Heart right ventricle (tissue), 16 donors: ENCODE data around the gene STAT4. TPM values are rescaled to one million over a fixed set of nuclear protein-coding genes. Genes with fewer than 3 reads are reported as not detected.

Experiments used
- ATAC-seq, 8 donors: fragments of 200-7000 bp; cut with Tn5 transposase; one replicate each; pipeline ENCODE4 v1.9.1; 2020; ENCODE audit warnings: mild to moderate bottlenecking in 8 of 8, moderate library complexity in 8 of 8, moderate number of reproducible peaks in 1 of 8
- DNase-seq, 2 donors: peaks; one replicate each; pipeline ENCODE4 v3.0.0-alpha.2; 2020
- H3K27ac ChIP-seq, 10 donors: fragments of 200-600 bp; sonication (generic) in 2 of 10; one replicate each; pipeline versions ENCODE4 v1.5.0 to v1.8.0; 2020 to 2022; ENCODE audit warnings: mild to moderate bottlenecking in 3 of 10
- H3K27me3 ChIP-seq, 7 donors: fragments of 200-600 bp; one replicate each; pipeline ENCODE4 v1.8.0; 2021 to 2022; ENCODE audit warnings: mild to moderate bottlenecking in 2 of 7
- H3K36me3 ChIP-seq, 9 donors: fragments of 200-600 bp; sonication (generic) in 1 of 9; one replicate each; pipeline versions ENCODE4 v1.5.0 to v1.8.0; 2020 to 2022; ENCODE audit warnings: mild to moderate bottlenecking in 2 of 9
- H3K4me1 ChIP-seq, 9 donors: fragments of 200-600 bp; sonication (generic) in 1 of 9; one replicate each; pipeline versions ENCODE4 v1.5.0 to v1.8.0; 2020 to 2022; ENCODE audit warnings: mild to moderate bottlenecking in 4 of 9
- H3K4me3 ChIP-seq, 10 donors: fragments of 200-600 bp; sonication (generic) in 2 of 10; one replicate each; pipeline versions ENCODE4 v1.5.0 to v1.8.0; 2020 to 2022; ENCODE audit warnings: mild to moderate bottlenecking in 7 of 10, moderate library complexity in 2 of 10
- H3K9me3 ChIP-seq, 11 donors: fragments of 200-600 bp in 10 of 11; sonication (generic) in 2 of 11; one replicate each; pipeline versions ENCODE4 v1.5.0 to v1.8.0; 2013 to 2022; ENCODE audit warnings: mild to moderate bottlenecking in 2 of 11, control low read depth in 1 of 11, moderate library complexity in 1 of 11
- WGBS, 2 donors: extraction: QIAGEN DNeasy Blood & Tissue Kit; methylation state at CpG; one replicate each; pipeline ENCODE4 v1.1.7; 2013; ENCODE audit warnings: inconsistent platforms in 1 of 2; 5-methylcytosine and 5-hydroxymethylcytosine counted together
- intact Hi-C, 10 donors: fragments of 100-400 bp; cut with DNase I; formaldehyde crosslinking; loops; one replicate each; pipeline versions ENCODE4 v1.11.1 to v1.14.2; 2022
- polyA plus RNA-seq, 2 donors: library from polyadenylated mRNA; stranded (reverse); fragments of 200-250 nt; gene quantifications; one replicate each; pipeline ENCODE4 v1.2.3, GENCODE V29; 2013
- total RNA-seq, 10 donors: library from RNA; stranded (reverse); fragmentation: NEBNext Ultra II Directional in 3 of 10; extraction: Animal tissue kit (Norgen Biotek cat#: 25700) in 3 of 10; gene quantifications; one replicate each; pipeline versions ENCODE4 v1.2.1 to v1.2.4, GENCODE V29; 2021 to 2023
- TF ChIP-seq, protein P1 (sequence below), 9 donors: fragments of 200-600 bp; sonication (generic) in 2 of 9; IDR thresholded peaks; one replicate each; pipeline versions ENCODE4 v1.5.0 to v1.8.0; 2021 to 2022; ENCODE audit warnings: antibody characterized with exemption in 9 of 9, mild to moderate bottlenecking in 5 of 9, moderate library complexity in 1 of 9
- donor health status: Arrhythmogenic right ventricular cardiomyopathy.
- donor health status: ischemic (EF 13 %, LVEDD 7.1; RV severe dilation, severe dysfunction).
- donor health status: healthy with polysubstance abuse.
- donor health status: DM: no; HTN: yes; CAD: no.
- donor health status: DM: no; HTN: no; CAD: no.
- donor health status: ischemic (EF 25% LVEDD 6.9; RV normal size, moderate dysfunction).
- donor health status: ischemic (EF 25% LVEDD 5.7; RV mildly dilated, moderate dysfunction).
- donor health status: healthy.
- donor health status: DM: yes; HTN: yes; CAD: no.
- donor health status: Ischemic cardiomyopathy.
- donor health status: ischemic (EF 35%, LVEDD 5.7; RV mildly dilated, moderate dysfunction).
- donor health status: nonischemic (EF 11% LVEDD 7.7; RV severe dilation, severe dysfunction).
- donor health status: DM: yes; HTN: yes; CAD: no.
- donor health status: PGD.
- donor health status: ischemic (EF 29% LVEDD 5.4; RV normal size, mild dysfunction).
- donor health status: nonischemic (EF 23%, LVEDD 6.1; RV moderate dilation, normal function).

Gene STAT4
- total and polyA plus RNA-seq, 12 donors, result 0.52 to 9.4 (median 2.2) TPM

DNA sequence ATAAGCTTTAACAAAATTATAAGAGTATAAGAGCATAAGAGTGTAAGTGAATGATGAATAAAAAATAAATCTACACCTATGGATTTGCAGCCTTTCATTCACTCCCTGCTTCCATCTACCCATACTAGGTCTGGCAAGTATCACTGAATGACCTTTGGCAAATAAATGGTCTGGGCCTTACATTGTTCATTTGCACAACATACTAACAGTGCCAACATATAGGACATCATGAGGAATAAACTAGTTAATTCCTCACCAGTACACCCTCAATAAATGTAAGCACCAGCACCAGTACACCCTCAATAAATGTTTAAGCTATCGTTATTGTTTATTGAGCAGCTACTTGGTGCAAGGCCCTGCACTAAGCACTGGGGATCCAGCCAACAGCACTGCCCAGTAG lies 163.7 kb downstream of the STAT4 start:
- peaks cover 0 to 100% (median 87%) of the 10 kb centered on the region in 9 donors for H3K36me3 ChIP-seq
- no peaks in the 10 kb centered on the region for H3K27me3 ChIP-seq
- H3K9me3 ChIP-seq, result no peaks in the 10 kb centered on the region
- no peak overlapping the region for H3K27ac ChIP-seq
- H3K4me1 ChIP-seq, result peaks cover 0 to 13% (median 0%) of the 10 kb centered on the region in 9 donors
- TF ChIP-seq, protein P1, sequence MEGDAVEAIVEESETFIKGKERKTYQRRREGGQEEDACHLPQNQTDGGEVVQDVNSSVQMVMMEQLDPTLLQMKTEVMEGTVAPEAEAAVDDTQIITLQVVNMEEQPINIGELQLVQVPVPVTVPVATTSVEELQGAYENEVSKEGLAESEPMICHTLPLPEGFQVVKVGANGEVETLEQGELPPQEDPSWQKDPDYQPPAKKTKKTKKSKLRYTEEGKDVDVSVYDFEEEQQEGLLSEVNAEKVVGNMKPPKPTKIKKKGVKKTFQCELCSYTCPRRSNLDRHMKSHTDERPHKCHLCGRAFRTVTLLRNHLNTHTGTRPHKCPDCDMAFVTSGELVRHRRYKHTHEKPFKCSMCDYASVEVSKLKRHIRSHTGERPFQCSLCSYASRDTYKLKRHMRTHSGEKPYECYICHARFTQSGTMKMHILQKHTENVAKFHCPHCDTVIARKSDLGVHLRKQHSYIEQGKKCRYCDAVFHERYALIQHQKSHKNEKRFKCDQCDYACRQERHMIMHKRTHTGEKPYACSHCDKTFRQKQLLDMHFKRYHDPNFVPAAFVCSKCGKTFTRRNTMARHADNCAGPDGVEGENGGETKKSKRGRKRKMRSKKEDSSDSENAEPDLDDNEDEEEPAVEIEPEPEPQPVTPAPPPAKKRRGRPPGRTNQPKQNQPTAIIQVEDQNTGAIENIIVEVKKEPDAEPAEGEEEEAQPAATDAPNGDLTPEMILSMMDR (IDR thresholded peaks at IDR 0.05), result no peak
- H3K4me3 ChIP-seq, result no peak overlapping the region
- DNase-seq, result no peak
- 97 to 100% methylated on average over 1 of the region's 1 CpG for WGBS, 2 donors
- intact Hi-C loops, result no loop called here
- ATAC-seq, result no peak

DNA sequence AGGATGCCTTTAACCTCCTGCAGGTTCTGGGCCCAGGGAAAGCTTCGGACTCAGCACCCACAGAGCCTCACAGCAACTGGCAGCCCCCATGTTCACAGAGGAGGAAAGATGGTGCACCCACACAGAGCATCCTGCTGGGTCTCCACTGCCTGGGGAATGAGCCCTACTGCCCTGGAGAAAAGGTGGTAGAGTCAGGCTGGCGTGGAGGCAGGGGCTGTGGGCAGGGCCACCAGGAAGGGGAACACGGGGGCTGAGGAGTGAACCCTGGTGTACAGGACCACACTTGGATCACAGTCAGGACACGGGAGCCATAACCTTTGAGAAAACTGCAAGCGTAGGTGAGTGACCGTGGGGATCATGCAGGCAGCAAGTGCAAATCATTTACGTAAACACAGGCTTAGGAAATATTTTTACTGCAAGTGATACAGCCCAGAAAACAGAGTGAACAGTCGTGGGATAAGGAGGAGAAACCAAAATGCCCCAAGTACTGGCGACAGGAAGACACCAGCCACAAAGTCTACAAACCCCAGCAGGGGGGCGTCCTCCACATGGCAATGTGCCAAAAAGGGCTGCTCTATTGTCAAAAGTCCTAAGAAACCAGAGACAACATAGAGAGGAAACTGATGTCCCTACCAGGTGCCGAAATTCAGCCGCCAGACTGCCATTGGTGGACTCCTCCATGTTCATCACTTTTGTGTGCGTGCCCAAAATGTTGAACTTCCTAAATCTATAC lies 164.4 kb downstream of the STAT4 start:
- Histone ChIP-seq H3K36me3 (peaks cover 0 to 100% (median 88%) of the 10 kb centered on the region in 9 donors), H3K4me1 (peaks cover 0 to 17% (median 2%) of the 10 kb centered on the region in 9 donors), H3K9me3 (no peaks in the 10 kb centered on the region), H3K27me3 (no peaks in the 10 kb centered on the region), H3K4me3 (no peak overlapping the region), H3K27ac (no peak overlapping the region)
- peak in 2 of 8 donors; percentile 29 to 56 for ATAC-seq
- no peak for DNase-seq
- intact Hi-C loops, result no loop called here
- 85 to 86% methylated on average over 13 of the region's 13 CpGs for WGBS, 2 donors
- TF ChIP-seq, protein P1 (IDR thresholded peaks at IDR 0.05), result no peak

DNA sequence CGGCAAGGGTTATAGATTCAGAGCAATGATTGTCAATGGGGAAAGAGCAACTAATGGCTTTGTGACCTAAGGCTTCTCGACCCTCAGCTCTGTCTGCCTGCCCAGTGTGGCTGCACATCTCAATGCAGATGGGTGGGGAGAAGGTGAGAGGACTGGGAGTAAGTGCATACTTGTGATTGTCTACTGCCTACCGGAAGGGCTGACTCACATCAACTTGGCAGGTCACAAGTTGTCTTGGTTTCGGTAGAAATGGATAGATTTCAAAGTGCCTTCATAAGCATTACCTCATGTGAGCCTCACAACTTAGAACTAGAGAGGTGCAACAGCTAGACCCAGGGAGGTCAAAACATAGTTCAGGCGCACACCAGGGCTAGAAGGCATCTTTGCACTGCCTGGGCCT lies 166.2 kb downstream of the STAT4 start:
- intact Hi-C loops, result no loop called here
- H3K9me3 ChIP-seq, result no peaks in the 10 kb centered on the region
- H3K27ac ChIP-seq, result no peak overlapping the region
- H3K27me3 ChIP-seq, result no peaks in the 10 kb centered on the region
- peaks cover 0 to 100% (median 71%) of the 10 kb centered on the region in 9 donors for H3K36me3 ChIP-seq
- peaks cover 0 to 35% (median 20%) of the 10 kb centered on the region in 9 donors for H3K4me1 ChIP-seq
- 84 to 86% methylated on average over 5 of the region's 5 CpGs for WGBS, 2 donors
- TF ChIP-seq, protein P1 (IDR thresholded peaks at IDR 0.05), result no peak
- no peak overlapping the region for H3K4me3 ChIP-seq
- DNase-seq, result no peak
- no peak for ATAC-seq

DNA sequence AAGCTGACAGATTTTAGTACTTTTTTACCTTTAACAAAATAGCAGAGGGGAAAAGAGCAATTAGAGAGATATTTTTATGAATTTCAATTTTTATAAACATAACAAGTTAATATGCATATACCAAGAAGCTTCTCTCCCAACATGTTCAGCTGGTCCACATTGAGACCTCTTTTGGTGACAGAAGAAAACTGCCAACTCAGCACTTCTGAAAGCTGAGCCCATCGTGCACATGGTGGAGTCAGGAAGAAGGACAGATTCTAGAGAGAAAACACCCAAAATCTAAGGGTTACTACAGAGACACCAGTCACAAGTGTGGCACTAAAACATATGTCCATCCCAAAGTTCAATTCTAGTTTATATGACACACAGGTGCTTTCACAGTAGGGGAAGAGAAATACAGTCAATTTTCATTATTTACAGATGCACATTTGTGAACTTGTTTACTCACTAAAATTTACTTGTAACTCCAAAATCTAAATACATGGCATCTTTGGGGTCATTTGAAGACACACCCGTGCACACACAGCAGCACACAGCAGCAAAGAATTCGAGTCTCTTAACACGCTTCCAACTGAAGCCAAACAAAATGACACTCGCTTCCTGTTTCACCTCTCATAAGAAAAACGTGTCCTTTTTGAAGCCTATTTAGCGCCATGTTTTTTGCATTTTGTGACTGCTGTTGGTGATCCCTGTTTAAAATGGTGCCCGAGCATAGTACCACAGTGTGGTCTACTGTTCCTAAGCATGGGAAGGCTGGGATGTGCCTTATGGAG lies 168.3 kb downstream of the STAT4 start:
- intact Hi-C loops, result no loop called here
- no peaks in the 10 kb centered on the region for H3K9me3 ChIP-seq
- ATAC-seq (peak in 1 of 8 donors; percentile 66), DNase-seq (no peak)
- 86 to 87% methylated on average over 8 of the region's 8 CpGs for WGBS, 2 donors
- peaks cover 0 to 41% (median 32%) of the 10 kb centered on the region in 9 donors for H3K4me1 ChIP-seq
- peaks cover 0 to 100% (median 74%) of the 10 kb centered on the region in 9 donors for H3K36me3 ChIP-seq
- H3K4me3 ChIP-seq, result no peak overlapping the region
- H3K27me3 ChIP-seq, result no peaks in the 10 kb centered on the region
- H3K27ac ChIP-seq, result no peak overlapping the region
- TF ChIP-seq, protein P1 (IDR thresholded peaks at IDR 0.05), result no peak
